ENCODE data around the gene TMIGD1. TPM values are rescaled to one million over a fixed set of nuclear protein-coding genes. Genes with fewer than 3 reads are reported as not detected.

The TMIGD1 gene
- total RNA-seq, 2 experiments from 2014 or later: not detected

DNA sequence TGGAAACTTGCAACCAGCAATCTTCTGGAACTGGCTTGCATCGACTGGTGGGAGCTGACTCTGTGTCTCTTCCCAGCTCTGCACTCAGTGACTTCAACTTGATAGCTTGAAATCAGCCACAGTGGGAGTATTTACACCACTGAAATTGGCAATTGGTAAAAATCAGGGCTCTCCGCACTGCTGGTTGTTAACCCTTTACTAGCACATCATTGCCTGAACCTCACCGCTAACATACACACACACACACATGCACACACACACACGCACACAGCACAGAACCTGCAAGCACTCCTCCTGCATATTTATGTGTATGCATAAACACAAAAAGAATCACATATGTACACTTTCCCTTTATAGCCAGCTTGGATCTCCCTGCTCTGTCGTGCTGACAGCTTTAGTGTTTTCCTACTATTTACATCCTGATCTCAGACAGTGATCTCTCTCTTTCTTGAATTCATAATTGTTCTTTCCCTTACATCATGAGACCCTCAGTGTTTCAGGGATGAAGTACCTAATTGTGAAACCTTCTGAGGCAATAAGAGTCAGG lies 7.9 kb upstream of the TMIGD1 start:
- ChIA-PET CTCF (interaction anchor here (0.7 to 2.1 kb wide), 2 partner anchors 31 to 135 kb away, joined by 3 to 4 read pairs; partner anchors contain the start of gene GOSR1), POLR2A (interaction anchor here (0.9 kb wide), 1 partner anchor 18 kb away, joined by 3 read pairs; no protein-coding TSS in a partner anchor)
- no peaks in the 10 kb centered on the region for H3K36me3 Mint-ChIP-seq (ENCODE audit: low read depth)
- Histone ChIP-seq H3K27me3 (ENCODE audit: control insufficient read depth in 1 of 2, insufficient read depth in 2 of 2, low read length in 2 of 2) (no peaks in the 10 kb centered on the region), H3K9me3 (ENCODE audit: control insufficient read depth in 1 of 2, insufficient read depth in 1 of 2, low read length in 2 of 2) (no peaks in the 10 kb centered on the region), H3K4me3 (ENCODE audit: low read length) (no peak overlapping the region), H3K4me1 (ENCODE audit: insufficient read depth, low read length) (peaks cover 7% of the 10 kb centered on the region), H3K27ac (ENCODE audit: low read depth in 1 of 2, low read length in 2 of 2) (no peak overlapping the region), H3K36me3 (ENCODE audit: insufficient read depth, low read length) (no peaks in the 10 kb centered on the region)
- no peak for TF ChIP-seq CTCF (IDR thresholded peaks at IDR 0.05)
- no peaks in the 10 kb centered on the region for H3K27me3 Mint-ChIP-seq
- H3K9me3 Mint-ChIP-seq: no peaks in the 10 kb centered on the region
- no peak overlapping the region for H3K4me3 Mint-ChIP-seq
- H3K27ac Mint-ChIP-seq: no peak overlapping the region
- intact Hi-C loops (cut with DNase I, micrococcal nuclease): loop anchor here (2.0 to 5.0 kb wide), 3 partner anchors 35 to 86 kb away; partner anchors contain the start of gene CPD (in 1 of the 2)
- no peak for DNase-seq
- H3K4me1 Mint-ChIP-seq (ENCODE audit: low read depth): peaks cover 7% of the 10 kb centered on the region
- no peak for ATAC-seq (ENCODE audit: poor library complexity)

DNA sequence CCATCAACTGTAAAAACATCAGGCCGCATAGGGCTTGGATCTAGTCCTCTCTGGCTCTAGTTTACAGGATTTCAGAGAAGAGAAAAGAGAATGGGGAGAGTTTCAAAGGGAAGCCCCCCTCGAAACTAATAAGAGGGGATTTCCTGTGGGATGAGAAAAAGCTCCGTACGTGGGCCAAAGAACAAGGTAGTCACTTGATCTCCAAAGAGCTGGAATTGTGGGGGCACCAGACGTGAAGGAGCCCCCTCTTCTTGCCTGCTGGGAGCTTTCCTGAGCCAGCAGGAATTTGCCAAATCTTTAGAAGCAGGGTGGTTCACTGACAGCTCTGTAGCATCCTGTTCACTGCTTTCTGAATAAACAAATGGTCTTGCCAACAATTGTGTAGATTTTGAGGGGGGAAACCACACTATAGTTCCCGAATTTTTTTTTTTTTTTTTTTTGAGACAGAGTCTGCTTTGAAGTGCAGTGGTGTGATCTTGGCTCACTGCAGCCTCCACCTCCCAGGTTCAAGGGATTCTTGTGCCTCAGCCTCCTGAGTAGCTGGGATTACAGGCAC lies 7.0 kb upstream of the TMIGD1 start:
- no peaks in the 10 kb centered on the region for H3K27me3 ChIP-seq (ENCODE audit: control insufficient read depth in 1 of 2, insufficient read depth in 2 of 2, low read length in 2 of 2)
- no peaks in the 10 kb centered on the region for H3K36me3 ChIP-seq (ENCODE audit: insufficient read depth, low read length)
- intact Hi-C loops (cut with DNase I, micrococcal nuclease): loop anchor here (2.0 to 5.0 kb wide), 3 partner anchors 36 to 86 kb away; partner anchors contain the start of gene CPD (in 1 of the 2)
- H3K9me3 Mint-ChIP-seq: no peaks in the 10 kb centered on the region
- no peak for TF ChIP-seq CTCF (IDR thresholded peaks at IDR 0.05)
- H3K9me3 ChIP-seq (ENCODE audit: control insufficient read depth in 1 of 2, insufficient read depth in 1 of 2, low read length in 2 of 2): no peaks in the 10 kb centered on the region
- no peak overlapping the region for H3K27ac Mint-ChIP-seq
- H3K27me3 Mint-ChIP-seq: no peaks in the 10 kb centered on the region
- no peak for ATAC-seq (ENCODE audit: poor library complexity)
- no peak overlapping the region for H3K27ac ChIP-seq (ENCODE audit: low read depth in 1 of 2, low read length in 2 of 2)
- POLR2A ChIA-PET: interaction anchor here (0.9 to 2.0 kb wide), 3 partner anchors 17 to 49 kb away, joined by 3 to 5 read pairs (median 4); partner anchors contain the start of gene BLMH
- H3K4me1 ChIP-seq (ENCODE audit: insufficient read depth, low read length): peaks cover 7% of the 10 kb centered on the region
- H3K4me3 ChIP-seq (ENCODE audit: low read length): no peak overlapping the region
- H3K4me3 Mint-ChIP-seq: no peak overlapping the region
- CTCF ChIA-PET: interaction anchor here (0.8 to 2.8 kb wide), 12 partner anchors 17 to 216 kb away, joined by 3 to 7 read pairs (median 4); partner anchors contain the start of gene GOSR1
- peaks cover 14% of the 10 kb centered on the region for H3K4me1 Mint-ChIP-seq (ENCODE audit: low read depth)
- DNase-seq: no peak
- no peaks in the 10 kb centered on the region for H3K36me3 Mint-ChIP-seq (ENCODE audit: low read depth)

DNA sequence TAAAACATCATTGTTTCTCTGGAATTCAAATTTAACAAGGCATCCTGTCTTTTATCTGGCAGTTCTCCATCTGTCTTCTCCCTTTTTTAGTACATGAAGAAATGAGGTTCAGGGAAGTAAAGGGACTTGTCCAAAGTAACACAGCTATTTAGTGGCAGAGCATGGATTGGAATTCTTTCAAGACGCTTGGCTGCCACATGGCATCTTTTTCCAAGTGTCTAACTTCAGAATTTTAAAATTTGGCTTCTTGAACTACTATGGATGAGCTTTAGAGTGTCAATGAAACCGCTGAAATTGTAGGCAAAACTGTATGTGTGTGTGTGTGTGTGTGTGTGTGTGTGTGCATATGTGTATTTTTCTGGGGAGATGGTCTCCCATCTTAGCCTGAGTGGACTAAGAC lies 5.2 kb upstream of the TMIGD1 start:
- intact Hi-C loops (cut with DNase I, micrococcal nuclease): loop anchor here in 1 of 2 experiments (5.0 kb wide), 1 partner anchor 62 kb away; no protein-coding TSS in a partner anchor
- no peak for DNase-seq
- no peak overlapping the region for H3K27ac Mint-ChIP-seq
- POLR2A ChIA-PET: interaction anchor here (1.3 to 2.0 kb wide), 2 partner anchors 15 to 47 kb away, joined by 3 to 5 read pairs; partner anchors contain the start of gene BLMH
- no peaks in the 10 kb centered on the region for H3K36me3 ChIP-seq (ENCODE audit: insufficient read depth, low read length)
- H3K36me3 Mint-ChIP-seq (ENCODE audit: low read depth): no peaks in the 10 kb centered on the region
- H3K27ac ChIP-seq (ENCODE audit: low read depth in 1 of 2, low read length in 2 of 2): no peak overlapping the region
- H3K27me3 Mint-ChIP-seq: no peaks in the 10 kb centered on the region
- H3K27me3 ChIP-seq (ENCODE audit: control insufficient read depth in 1 of 2, insufficient read depth in 2 of 2, low read length in 2 of 2): no peaks in the 10 kb centered on the region
- H3K4me1 Mint-ChIP-seq (ENCODE audit: low read depth): peaks cover 14% of the 10 kb centered on the region
- no peaks in the 10 kb centered on the region for H3K9me3 Mint-ChIP-seq
- H3K4me1 ChIP-seq (ENCODE audit: insufficient read depth, low read length): peaks cover 7% of the 10 kb centered on the region
- CTCF ChIA-PET: interaction anchor here (1.2 to 2.8 kb wide), 5 partner anchors 8 to 162 kb away, joined by 3 to 7 read pairs (median 4); no protein-coding TSS in a partner anchor
- H3K9me3 ChIP-seq (ENCODE audit: control insufficient read depth in 1 of 2, insufficient read depth in 1 of 2, low read length in 2 of 2): no peaks in the 10 kb centered on the region
- no peak overlapping the region for H3K4me3 ChIP-seq (ENCODE audit: low read length)
- no peak for ATAC-seq (ENCODE audit: poor library complexity)
- no peak overlapping the region for H3K4me3 Mint-ChIP-seq
- TF ChIP-seq CTCF (IDR thresholded peaks at IDR 0.05): no peak
